GM13977 (cell line): ENCODE results near the gene PIK3C3.

Experiments
- DNase-seq: peaks from one replicate; pipeline ENCODE4 v3.0.0; 2012; ENCODE audit warnings: low spot score
- in situ Hi-C: fragments of 300-500 bp; cut with MboI; formaldehyde crosslinking; loops from one replicate; pipeline ENCODE4 v1.12.0; 2022; ENCODE audit warnings: low sequenced_read_pairs, low pct_unique_long_range_greater_than_20kb, mixed read lengths, inconsistent platforms; ENCODE audit not compliant: unreplicated experiment
- TF ChIP-seq, protein P1 (sequence below): IDR thresholded peaks from 2 replicates; pipeline ENCODE4 v1.5.1; 2012; ENCODE audit warnings: mild to moderate bottlenecking, control low read depth; ENCODE audit not compliant: insufficient read depth; ENCODE audit errors: extremely low read depth, missing control alignments

PIK3C3 gene

DNA sequence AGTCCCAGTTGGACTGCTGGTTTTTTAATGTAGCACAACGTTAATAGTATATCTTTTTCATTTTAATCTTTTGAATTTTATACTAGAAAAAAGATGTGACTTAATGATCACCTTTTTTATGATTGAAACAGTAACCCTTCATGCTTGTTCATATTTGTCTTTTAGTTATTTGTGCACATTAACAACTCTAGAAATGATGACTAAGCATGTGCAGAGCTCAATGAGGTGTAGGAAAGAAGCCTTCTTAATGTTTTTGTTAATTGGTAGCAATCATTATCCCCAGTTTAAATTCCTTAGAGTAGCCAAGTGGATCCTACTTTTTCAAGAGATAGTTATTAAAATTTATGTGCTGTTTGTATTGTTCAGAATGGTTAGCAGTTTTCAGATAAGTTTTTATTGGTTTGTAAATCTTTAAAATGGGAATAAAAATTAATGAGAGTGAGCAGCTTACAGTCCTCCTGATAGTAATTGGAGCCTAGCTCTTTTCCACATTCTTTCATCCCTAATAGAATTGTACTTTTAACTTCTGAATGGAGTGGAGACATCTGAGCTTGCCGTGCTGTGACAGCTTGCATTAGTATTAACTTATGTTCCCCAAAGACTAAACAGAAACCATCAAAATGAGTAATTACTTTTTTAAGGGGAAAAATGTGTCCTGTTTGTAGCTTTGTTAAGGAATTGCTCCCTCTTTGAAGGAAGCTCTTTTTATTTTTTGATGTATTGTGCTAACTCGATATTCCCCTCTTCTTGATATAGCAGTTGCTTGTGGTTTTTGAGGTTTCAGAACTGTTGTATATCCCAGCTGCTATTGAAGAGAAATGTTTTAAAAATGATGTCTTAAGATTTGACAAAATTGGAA, 17.3 kb downstream of the PIK3C3 start:
- in situ Hi-C loops: no loop called here
- DNase-seq: no peak
- TF ChIP-seq, protein P1, sequence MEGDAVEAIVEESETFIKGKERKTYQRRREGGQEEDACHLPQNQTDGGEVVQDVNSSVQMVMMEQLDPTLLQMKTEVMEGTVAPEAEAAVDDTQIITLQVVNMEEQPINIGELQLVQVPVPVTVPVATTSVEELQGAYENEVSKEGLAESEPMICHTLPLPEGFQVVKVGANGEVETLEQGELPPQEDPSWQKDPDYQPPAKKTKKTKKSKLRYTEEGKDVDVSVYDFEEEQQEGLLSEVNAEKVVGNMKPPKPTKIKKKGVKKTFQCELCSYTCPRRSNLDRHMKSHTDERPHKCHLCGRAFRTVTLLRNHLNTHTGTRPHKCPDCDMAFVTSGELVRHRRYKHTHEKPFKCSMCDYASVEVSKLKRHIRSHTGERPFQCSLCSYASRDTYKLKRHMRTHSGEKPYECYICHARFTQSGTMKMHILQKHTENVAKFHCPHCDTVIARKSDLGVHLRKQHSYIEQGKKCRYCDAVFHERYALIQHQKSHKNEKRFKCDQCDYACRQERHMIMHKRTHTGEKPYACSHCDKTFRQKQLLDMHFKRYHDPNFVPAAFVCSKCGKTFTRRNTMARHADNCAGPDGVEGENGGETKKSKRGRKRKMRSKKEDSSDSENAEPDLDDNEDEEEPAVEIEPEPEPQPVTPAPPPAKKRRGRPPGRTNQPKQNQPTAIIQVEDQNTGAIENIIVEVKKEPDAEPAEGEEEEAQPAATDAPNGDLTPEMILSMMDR: no peak

DNA sequence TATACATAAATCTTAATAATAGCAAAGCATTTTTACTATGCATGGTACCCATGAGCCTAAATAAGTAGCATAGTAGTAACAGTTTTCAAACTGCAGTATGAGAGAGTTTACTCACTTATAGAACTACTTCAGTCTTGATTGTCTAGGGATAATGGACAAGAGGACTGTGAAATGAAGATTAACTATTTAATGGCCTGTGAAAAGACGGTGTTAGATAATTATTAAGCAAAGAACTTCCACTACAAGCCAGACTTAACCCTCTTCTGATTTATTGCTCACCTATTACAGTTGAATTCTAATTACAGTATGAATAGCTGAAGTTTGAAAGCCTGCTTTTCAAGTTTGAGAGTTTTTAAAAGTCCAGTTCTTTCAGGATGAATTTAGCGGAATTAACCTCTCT, 18.9 kb downstream of the PIK3C3 start:
- TF ChIP-seq, protein P1: no peak
- DNase-seq: no peak
- in situ Hi-C loops: no loop called here

DNA sequence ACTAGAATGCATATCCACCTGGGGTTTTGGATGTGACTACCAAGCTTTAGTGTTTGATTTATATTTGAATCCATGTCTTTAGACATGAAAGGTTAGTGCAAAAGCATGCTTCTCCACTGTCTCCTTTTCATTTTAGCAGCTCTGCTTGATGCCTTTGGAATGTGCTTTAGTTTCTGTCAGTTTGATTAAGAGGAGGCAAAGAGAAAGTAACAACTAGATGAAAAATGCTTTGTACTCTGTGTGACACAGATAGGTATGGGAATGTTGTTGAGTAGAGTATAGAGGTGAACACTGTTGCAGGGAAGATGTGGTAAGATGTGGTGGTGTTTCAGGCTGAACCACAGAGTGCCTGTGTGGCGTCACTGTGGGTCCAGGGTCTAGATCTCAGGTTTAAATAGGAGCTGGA, 19.8 kb downstream of the PIK3C3 start:
- TF ChIP-seq, protein P1: no peak
- in situ Hi-C loops: no loop called here
- no peak for DNase-seq

DNA sequence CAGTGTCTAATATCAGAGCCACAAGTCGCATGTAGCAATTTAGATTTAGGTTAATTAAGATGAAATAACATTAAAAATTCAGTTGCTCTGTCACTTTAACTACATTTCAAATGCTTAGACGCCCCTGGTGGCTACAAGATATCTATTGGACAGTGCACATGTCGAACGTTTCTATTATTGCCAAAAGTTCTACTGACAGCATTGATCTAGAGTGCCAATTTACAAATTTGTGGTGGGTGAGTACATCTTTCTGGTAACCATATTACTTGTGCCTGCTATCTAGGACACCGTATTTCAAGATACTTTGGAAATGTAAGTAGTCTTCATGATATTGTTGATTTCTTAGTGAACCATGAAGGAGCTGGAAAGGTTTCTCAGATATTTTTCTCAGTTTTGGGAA, 20.2 kb downstream of the PIK3C3 start:
- in situ Hi-C loops: no loop called here
- no peak for DNase-seq
- TF ChIP-seq, protein P1: no peak

DNA sequence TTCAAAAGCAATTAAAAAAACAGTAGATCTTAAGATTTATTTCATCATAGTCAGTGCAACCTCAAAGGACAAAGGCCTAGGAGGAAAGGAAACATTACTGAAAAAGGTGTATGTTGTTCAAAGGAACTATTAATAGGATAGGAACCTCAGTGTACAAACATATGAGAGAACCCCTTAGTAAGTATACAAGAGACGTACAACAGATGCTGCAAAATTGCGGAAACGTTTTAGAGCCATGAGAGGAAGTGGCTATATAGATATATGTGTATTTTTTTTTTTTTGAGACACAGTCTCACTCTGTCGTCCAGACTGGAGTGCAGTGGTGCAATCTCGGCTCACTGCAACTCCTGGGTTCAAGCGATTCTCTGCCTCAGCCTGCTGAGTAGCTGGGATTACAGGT, 22.2 kb downstream of the PIK3C3 start:
- in situ Hi-C loops: no loop called here
- no peak for DNase-seq
- TF ChIP-seq, protein P1: no peak

DNA sequence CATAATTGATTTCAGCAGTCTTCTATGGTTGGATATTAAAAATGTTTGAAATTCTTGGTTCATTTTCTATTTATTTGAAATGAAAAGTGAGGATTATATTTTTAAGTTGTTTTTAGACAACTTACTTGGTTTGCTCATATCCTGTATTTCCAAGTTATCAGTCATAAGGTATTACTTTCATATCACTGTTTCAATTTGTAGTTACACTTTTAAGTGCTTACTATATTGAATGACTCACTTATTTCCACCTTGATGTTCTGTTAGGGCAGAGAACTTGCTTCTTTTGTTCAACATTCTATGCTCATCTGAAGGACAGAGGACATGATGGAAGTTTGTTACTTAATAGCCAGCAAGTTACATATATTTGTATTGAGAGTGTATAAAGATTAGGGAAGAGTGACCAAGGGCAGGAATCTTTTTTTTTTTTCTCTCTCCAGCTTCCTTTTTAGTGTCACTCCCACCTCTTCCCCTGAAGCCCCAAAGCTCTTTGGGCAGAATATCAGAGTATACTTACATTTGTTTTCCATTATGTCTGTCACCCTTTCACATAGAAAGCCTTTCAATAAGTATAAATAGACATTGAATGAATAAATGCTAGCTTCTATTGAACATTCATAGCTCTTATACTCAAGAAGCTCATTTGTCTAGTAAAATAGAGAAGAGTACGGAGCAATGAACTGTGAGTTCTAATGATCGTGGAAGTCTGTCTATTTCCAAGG, 28.1 kb downstream of the PIK3C3 start:
- DNase-seq: no peak
- TF ChIP-seq, protein P1: no peak
- in situ Hi-C loops: no loop called here
